Ascending aorta (tissue), 2 donors: ENCODE results near the gene EED. TPM values are rescaled to one million over a fixed set of nuclear protein-coding genes. Genes with fewer than 3 reads are reported as not detected.

Experiments
- DNase-seq, 2 donors: peaks; one replicate each; pipeline ENCODE4 v3.0.0-alpha.2; 2019; ENCODE audit warnings: low spot score in 2 of 2
- H3K27ac ChIP-seq, 2 donors: fragments of 200-600 bp; sonication (generic); one replicate each; pipeline ENCODE4 v1.5.1; 2016 to 2017; ENCODE audit warnings: mild to moderate bottlenecking in 1 of 2
- H3K27me3 ChIP-seq: fragments of 200-600 bp; sonication (generic); one replicate; pipeline ENCODE4 v1.5.1; 2017
- H3K36me3 ChIP-seq, 2 donors: fragments of 200-600 bp; sonication (generic); one replicate each; pipeline ENCODE4 v1.5.1; 2016
- H3K4me1 ChIP-seq, 2 donors: fragments of 200-600 bp; sonication (generic); one replicate each; pipeline ENCODE4 v1.5.1; 2016 to 2017; ENCODE audit warnings: mild to moderate bottlenecking in 1 of 2
- H3K4me3 ChIP-seq, 2 donors: fragments of 200-600 bp; sonication (generic); one replicate each; pipeline ENCODE4 v1.5.1; 2016 to 2017; ENCODE audit warnings: mild to moderate bottlenecking in 1 of 2
- H3K9me3 ChIP-seq, 2 donors: fragments of 200-600 bp; sonication (generic); one replicate each; pipeline ENCODE4 v1.5.1; 2016
- intact Hi-C: fragments of 100-400 bp; cut with DNase I; formaldehyde crosslinking; loops from one replicate; pipeline ENCODE4 v1.15.1; 2023
- total RNA-seq: library from RNA; depleted of rRNA; stranded (reverse); fragments of >200 nt; gene quantifications from one replicate; pipeline ENCODE4 v1.1.0, GENCODE V29; 2016
- TF ChIP-seq, protein P1 (sequence below), 3 experiments: fragments of 200-600 bp in 2 of 3; fragments of 450-650 bp in 1 of 3; sonication (generic) in 2 of 3; IDR thresholded peaks; one replicate each; pipeline ENCODE4 v1.5.1; 2016 to 2019; ENCODE audit warnings: antibody characterized with exemption in 3 of 3, mild to moderate bottlenecking in 1 of 3, moderate library complexity in 1 of 3

Gene EED
- total RNA-seq, 1 donor from 2014 or later: 16.1 TPM

DNA sequence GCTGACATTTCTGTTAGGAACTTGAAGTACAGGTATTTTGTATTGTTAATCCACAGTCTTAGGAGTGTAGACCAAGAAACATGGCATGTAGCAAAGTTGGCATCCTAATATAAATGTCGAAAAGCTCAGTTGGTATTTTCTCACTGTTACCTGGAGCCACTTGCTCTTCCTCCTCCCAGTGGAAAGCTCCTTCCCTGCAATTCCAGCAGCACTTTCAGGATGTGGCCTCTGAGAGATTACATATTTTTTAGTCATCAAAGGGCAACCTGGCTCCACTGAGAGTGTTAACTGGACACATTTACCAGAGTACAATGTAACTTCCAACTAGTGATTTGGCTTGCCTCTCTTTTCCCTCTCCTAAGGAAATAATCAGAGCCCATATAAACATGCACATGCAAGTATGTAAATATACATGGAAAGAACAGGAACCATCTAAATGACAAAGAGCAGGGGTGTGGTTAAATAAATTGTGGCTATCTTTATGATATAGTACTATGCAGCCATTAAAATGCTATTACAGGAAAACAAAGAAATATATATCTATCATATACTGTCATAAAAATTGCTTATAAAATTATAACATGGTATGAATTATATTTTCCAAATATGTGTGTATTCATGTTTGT, 14.3 kb upstream of the EED start:
- no peaks in the 10 kb centered on the region for H3K36me3 ChIP-seq
- DNase-seq: no peak
- H3K9me3 ChIP-seq: no peaks in the 10 kb centered on the region
- no peak overlapping the region for H3K4me3 ChIP-seq
- intact Hi-C loops: no loop called here
- peaks cover 0 to 4% of the 10 kb centered on the region in 2 donors for H3K4me1 ChIP-seq
- H3K27ac ChIP-seq: peak overlapping the region; percentile 8 to 18
- no peaks in the 10 kb centered on the region for H3K27me3 ChIP-seq
- TF ChIP-seq, protein P1, sequence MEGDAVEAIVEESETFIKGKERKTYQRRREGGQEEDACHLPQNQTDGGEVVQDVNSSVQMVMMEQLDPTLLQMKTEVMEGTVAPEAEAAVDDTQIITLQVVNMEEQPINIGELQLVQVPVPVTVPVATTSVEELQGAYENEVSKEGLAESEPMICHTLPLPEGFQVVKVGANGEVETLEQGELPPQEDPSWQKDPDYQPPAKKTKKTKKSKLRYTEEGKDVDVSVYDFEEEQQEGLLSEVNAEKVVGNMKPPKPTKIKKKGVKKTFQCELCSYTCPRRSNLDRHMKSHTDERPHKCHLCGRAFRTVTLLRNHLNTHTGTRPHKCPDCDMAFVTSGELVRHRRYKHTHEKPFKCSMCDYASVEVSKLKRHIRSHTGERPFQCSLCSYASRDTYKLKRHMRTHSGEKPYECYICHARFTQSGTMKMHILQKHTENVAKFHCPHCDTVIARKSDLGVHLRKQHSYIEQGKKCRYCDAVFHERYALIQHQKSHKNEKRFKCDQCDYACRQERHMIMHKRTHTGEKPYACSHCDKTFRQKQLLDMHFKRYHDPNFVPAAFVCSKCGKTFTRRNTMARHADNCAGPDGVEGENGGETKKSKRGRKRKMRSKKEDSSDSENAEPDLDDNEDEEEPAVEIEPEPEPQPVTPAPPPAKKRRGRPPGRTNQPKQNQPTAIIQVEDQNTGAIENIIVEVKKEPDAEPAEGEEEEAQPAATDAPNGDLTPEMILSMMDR (IDR thresholded peaks at IDR 0.05): no peak

DNA sequence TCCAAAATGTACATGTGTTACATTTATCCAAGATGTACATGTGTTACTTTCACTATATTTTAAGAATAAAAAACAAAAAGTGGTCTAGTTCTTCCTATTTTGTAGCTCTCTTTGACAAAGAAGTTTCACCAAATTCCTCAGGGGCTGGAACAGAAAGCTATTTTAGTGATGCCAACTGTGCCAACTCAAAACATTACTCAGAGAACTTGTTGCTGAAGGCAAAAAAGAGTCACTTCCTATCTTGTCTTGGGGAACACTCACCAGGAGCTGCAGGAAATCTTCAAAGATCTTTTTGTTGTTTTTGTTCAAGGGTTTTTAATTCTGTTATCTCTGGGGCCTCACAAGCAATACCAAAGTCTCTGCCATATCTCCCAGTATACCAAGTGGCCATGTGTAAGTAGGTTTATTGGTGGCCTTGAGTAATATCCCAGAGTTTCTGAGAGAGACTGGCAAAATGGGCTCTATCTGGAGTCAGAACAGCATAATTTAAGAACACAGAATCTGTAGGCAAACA, 13.6 kb upstream of the EED start:
- no peaks in the 10 kb centered on the region for H3K36me3 ChIP-seq
- no peak overlapping the region for H3K4me3 ChIP-seq
- H3K27ac ChIP-seq: peak overlapping the region in 1 of 2 donors; percentile 14
- peaks cover 0 to 4% of the 10 kb centered on the region in 2 donors for H3K4me1 ChIP-seq
- intact Hi-C loops: no loop called here
- no peak for DNase-seq
- H3K9me3 ChIP-seq: no peaks in the 10 kb centered on the region
- TF ChIP-seq, protein P1 (IDR thresholded peaks at IDR 0.05): no peak
- H3K27me3 ChIP-seq: no peaks in the 10 kb centered on the region

DNA sequence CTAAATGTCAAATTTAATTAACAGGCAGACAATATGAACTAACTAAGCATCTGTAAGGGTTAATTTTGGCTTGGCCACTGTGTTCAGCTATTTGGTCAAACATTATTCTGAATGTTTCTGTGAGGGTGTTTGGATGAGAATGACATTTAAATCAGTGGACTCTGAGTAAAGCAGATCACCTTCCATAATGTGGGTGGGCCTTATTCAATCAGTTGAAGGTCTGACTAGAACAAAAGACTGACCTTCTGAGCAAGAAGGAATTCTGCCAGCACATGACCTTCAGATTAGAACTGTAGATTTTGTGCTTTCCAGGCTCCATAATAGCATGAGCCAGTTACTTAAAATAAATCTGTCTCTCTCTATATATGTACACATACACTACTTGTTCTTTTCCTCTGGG, 12.0 kb upstream of the EED start:
- DNase-seq: no peak
- Histone ChIP-seq H3K27ac (no peak overlapping the region), H3K27me3 (no peaks in the 10 kb centered on the region), H3K9me3 (no peaks in the 10 kb centered on the region), H3K4me1 (peaks cover 0 to 4% of the 10 kb centered on the region in 2 donors), H3K36me3 (no peaks in the 10 kb centered on the region), H3K4me3 (no peak overlapping the region)
- TF ChIP-seq, protein P1 (IDR thresholded peaks at IDR 0.05): no peak
- intact Hi-C loops: no loop called here

DNA sequence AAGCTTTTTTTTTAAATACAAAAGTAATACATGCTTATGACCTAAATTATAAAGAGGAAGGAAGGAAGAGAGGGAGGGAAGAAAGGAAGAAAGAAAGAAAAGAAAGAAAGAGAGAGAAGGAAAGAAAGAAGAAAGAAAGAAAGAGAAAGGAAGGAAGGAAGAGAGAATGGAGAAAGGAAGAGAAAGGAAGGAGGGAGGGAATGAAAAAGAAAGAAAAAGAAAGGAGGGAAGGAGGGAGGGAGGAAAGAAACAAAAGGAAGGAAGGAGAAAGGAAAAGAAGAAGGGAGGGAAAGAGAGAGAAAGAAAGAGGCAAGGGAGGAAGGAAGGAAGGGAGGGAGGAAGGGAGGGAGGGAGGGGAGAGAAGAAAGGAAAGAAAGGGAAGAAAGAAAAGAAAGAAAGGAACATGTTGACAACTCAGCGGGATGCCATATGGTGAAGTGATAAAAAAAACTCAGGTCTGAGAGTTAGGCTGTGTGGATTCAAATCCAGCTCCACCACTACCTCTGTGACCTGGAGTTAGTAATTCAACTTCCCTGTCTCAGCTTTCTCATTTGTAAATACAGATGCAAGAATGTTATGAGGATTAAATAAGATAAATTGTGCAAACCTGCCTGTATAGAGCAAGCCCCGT, 9.6 kb upstream of the EED start:
- Histone ChIP-seq H3K27me3 (no peaks in the 10 kb centered on the region), H3K4me3 (no peak overlapping the region), H3K36me3 (no peaks in the 10 kb centered on the region), H3K27ac (no peak overlapping the region), H3K9me3 (no peaks in the 10 kb centered on the region), H3K4me1 (peaks cover 0 to 4% of the 10 kb centered on the region in 2 donors)
- TF ChIP-seq, protein P1 (IDR thresholded peaks at IDR 0.05): no peak
- no peak for DNase-seq
- intact Hi-C loops: no loop called here

DNA sequence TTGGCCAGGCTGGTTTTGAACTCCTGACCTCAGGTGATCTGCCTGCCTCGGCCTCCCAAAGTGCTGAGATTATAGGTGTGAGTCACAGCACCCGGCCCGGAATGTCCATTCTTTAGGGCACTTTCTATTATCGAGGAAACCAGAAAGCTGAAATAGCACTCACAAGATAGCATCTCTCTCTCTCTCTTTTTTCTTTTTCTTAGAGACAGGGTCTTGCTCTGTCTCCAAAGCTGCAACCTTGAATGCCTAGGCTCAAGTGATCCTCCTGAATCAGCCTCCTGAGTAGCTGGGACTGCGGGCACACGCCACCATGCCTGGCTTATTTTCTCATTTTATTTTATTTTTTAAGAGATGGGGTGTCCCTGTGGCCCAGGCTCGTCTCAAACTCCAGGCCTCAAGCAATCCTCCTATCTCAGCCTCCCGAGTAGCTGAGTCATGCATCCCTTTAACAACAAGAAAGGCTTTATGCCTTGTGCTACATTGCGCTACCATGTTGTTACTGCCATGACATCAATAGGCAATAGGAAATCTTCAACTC, 7.2 kb upstream of the EED start:
- Histone ChIP-seq H3K27ac (no peak overlapping the region), H3K4me3 (no peak overlapping the region), H3K36me3 (no peaks in the 10 kb centered on the region), H3K9me3 (no peaks in the 10 kb centered on the region), H3K4me1 (no peaks in the 10 kb centered on the region), H3K27me3 (no peaks in the 10 kb centered on the region)
- no peak for DNase-seq
- intact Hi-C loops: no loop called here
- TF ChIP-seq, protein P1 (IDR thresholded peaks at IDR 0.05): no peak
